ENCODE data around the gene NR4A3.

DNA sequence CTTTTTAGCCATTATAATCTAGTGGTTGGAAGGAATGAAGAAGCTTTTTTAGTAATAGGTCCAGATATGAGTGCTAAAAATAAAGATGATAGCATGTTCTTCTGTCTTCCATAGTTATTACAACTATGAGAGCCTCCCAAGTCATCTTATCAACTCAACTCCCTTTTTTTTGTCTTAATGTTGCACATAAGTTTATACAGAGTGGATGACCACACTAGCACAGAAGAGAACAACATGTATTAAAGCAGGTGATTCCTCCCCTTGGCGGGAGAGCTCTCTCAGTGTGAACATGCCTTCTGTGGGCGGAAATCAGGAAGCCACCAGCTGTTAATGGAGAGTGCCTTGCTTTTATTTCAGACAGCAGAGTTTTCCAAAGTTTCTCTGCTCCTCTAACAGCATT lies 44.7 kb downstream of the NR4A3 start:
- TF ChIP-seq EZH2phosphoT487 (IDR thresholded peaks at IDR 0.05; ENCODE audit: low read length) = no peak
- TF ChIP-seq, protein P1, sequence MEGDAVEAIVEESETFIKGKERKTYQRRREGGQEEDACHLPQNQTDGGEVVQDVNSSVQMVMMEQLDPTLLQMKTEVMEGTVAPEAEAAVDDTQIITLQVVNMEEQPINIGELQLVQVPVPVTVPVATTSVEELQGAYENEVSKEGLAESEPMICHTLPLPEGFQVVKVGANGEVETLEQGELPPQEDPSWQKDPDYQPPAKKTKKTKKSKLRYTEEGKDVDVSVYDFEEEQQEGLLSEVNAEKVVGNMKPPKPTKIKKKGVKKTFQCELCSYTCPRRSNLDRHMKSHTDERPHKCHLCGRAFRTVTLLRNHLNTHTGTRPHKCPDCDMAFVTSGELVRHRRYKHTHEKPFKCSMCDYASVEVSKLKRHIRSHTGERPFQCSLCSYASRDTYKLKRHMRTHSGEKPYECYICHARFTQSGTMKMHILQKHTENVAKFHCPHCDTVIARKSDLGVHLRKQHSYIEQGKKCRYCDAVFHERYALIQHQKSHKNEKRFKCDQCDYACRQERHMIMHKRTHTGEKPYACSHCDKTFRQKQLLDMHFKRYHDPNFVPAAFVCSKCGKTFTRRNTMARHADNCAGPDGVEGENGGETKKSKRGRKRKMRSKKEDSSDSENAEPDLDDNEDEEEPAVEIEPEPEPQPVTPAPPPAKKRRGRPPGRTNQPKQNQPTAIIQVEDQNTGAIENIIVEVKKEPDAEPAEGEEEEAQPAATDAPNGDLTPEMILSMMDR (IDR thresholded peaks at IDR 0.05; ENCODE audit: low read length) = no peak
